ENCODE data around the gene ANKRD6. TPM values are rescaled to one million over a fixed set of nuclear protein-coding genes. Genes with fewer than 3 reads are reported as not detected.

ANKRD6 gene
- total RNA-seq, 1 experiment from 2014 or later = 14.7 TPM

GRCh38 chr6:89555806-89556205 lies 122.9 kb downstream of the ANKRD6 start:
- CTCF ChIA-PET = interaction anchor here (0.6 kb wide), 1 partner anchor 272 kb away, joined by 3 read pairs; no protein-coding TSS in a partner anchor
- peaks cover 30% of the 10 kb centered on the region for H3K27me3 Mint-ChIP-seq (ENCODE audit: unreplicated experiment)
- no TSS peak for BruUV-seq (replicated peaks)
- no peaks in the 10 kb centered on the region for H3K36me3 Mint-ChIP-seq (ENCODE audit: insufficient read depth, unreplicated experiment)
- H3K4me3 Mint-ChIP-seq (ENCODE audit: low read depth, unreplicated experiment) = no peak overlapping the region
- no peak for DNase-seq
- peaks cover 9% of the 10 kb centered on the region for H3K9me3 Mint-ChIP-seq (ENCODE audit: low read depth, unreplicated experiment)
- no peak overlapping the region for H3K27ac Mint-ChIP-seq (ENCODE audit: unreplicated experiment)
- intact Hi-C loops (cut with micrococcal nuclease; ENCODE audit: unreplicated experiment) = no loop called here
- no peaks in the 10 kb centered on the region for H3K4me1 Mint-ChIP-seq (ENCODE audit: low read depth, unreplicated experiment)
- TF ChIP-seq CTCF (IDR thresholded peaks at IDR 0.05; ENCODE audit: unreplicated experiment) = no peak

GRCh38 chr6:89559487-89559886 lies 126.5 kb downstream of the ANKRD6 start:
- intact Hi-C loops (cut with micrococcal nuclease; ENCODE audit: unreplicated experiment) = no loop called here
- Mint-ChIP-seq H3K27me3 (ENCODE audit: unreplicated experiment) (peaks cover 30% of the 10 kb centered on the region), H3K9me3 (ENCODE audit: low read depth, unreplicated experiment) (peaks cover 9% of the 10 kb centered on the region), H3K27ac (ENCODE audit: unreplicated experiment) (no peak overlapping the region), H3K36me3 (ENCODE audit: insufficient read depth, unreplicated experiment) (no peaks in the 10 kb centered on the region), H3K4me3 (ENCODE audit: low read depth, unreplicated experiment) (no peak overlapping the region), H3K4me1 (ENCODE audit: low read depth, unreplicated experiment) (no peaks in the 10 kb centered on the region)
- TF ChIP-seq CTCF (IDR thresholded peaks at IDR 0.05; ENCODE audit: unreplicated experiment) = no peak
- DNase-seq = no peak
- no TSS peak for BruUV-seq (replicated peaks)
- CTCF ChIA-PET = no interaction called here

- intact Hi-C loops (cut with micrococcal nuclease; ENCODE audit: unreplicated experiment) = no loop called here
- no peak overlapping the region for H3K4me3 Mint-ChIP-seq (ENCODE audit: low read depth, unreplicated experiment)
- no peaks in the 10 kb centered on the region for H3K4me1 Mint-ChIP-seq (ENCODE audit: low read depth, unreplicated experiment)
- peaks cover 2% of the 10 kb centered on the region for H3K9me3 Mint-ChIP-seq (ENCODE audit: low read depth, unreplicated experiment)
- no TSS peak for BruUV-seq (replicated peaks)
- TF ChIP-seq CTCF (IDR thresholded peaks at IDR 0.05; ENCODE audit: unreplicated experiment) = no peak
- DNase-seq = no peak
- no peak overlapping the region for H3K27ac Mint-ChIP-seq (ENCODE audit: unreplicated experiment)
- H3K36me3 Mint-ChIP-seq (ENCODE audit: insufficient read depth, unreplicated experiment) = no peaks in the 10 kb centered on the region
- H3K27me3 Mint-ChIP-seq (ENCODE audit: unreplicated experiment) = peaks cover 5% of the 10 kb centered on the region
- CTCF ChIA-PET = no interaction called here
Observed at GRCh38 chr6:89562093-89562973, 129.4 kb downstream of the ANKRD6 start.

GRCh38 chr6:89563866-89564265 lies 130.9 kb downstream of the ANKRD6 start:
- no TSS peak for BruUV-seq (replicated peaks)
- Mint-ChIP-seq H3K4me1 (ENCODE audit: low read depth, unreplicated experiment) (no peaks in the 10 kb centered on the region), H3K27me3 (ENCODE audit: unreplicated experiment) (no peaks in the 10 kb centered on the region), H3K27ac (ENCODE audit: unreplicated experiment) (no peak overlapping the region), H3K36me3 (ENCODE audit: insufficient read depth, unreplicated experiment) (no peaks in the 10 kb centered on the region), H3K9me3 (ENCODE audit: low read depth, unreplicated experiment) (no peaks in the 10 kb centered on the region), H3K4me3 (ENCODE audit: low read depth, unreplicated experiment) (no peak overlapping the region)
- no peak for TF ChIP-seq CTCF (IDR thresholded peaks at IDR 0.05; ENCODE audit: unreplicated experiment)
- intact Hi-C loops (cut with micrococcal nuclease; ENCODE audit: unreplicated experiment) = no loop called here
- no peak for DNase-seq
- CTCF ChIA-PET = no interaction called here
